Activated CD4-positive, alpha-beta T cell treated with anti-CD3 and anti-CD28 coated beads, Interleukin-2, Interleukin-4, amounts not matched to agents 100 ng/mL and 50 ng/mL, durations not matched to agents 16 hours and 8 hours (primary cell): ENCODE results near the gene MACC1.
A peak's percentile ranks its signal among the peaks of the same experiment; 100 is the strongest.
"Not testable (repeated sequence)": the region's sequence is repeated elsewhere in the genome, so short reads cannot be mapped to it uniquely, and the experiment has no call there.

Experiments used
- DNase-seq: peaks from one replicate; pipeline ENCODE4 v3.0.0-alpha.2; 2020; ENCODE audit warnings: low spot score

MACC1 gene

DNA sequence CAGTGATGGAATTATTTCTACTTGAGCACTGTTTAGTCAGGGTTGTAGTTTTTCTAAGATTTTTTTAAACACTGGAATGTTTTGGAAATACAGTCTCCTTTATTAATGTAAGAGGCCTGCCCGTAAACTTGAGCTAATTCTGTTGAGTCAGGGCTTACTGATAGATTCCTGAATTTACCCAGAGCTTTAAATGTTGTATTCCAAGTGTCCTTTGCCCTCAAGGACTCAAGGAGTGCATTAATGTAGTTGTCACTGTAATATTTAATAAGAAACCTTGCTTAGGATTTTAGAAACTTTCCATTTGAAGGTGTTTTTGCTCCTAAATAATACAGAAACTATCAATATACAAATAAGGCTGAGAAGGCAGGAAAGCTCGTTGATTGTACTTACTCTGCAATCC lies 89.2 kb downstream of the MACC1 start:
- no peak for DNase-seq

DNA sequence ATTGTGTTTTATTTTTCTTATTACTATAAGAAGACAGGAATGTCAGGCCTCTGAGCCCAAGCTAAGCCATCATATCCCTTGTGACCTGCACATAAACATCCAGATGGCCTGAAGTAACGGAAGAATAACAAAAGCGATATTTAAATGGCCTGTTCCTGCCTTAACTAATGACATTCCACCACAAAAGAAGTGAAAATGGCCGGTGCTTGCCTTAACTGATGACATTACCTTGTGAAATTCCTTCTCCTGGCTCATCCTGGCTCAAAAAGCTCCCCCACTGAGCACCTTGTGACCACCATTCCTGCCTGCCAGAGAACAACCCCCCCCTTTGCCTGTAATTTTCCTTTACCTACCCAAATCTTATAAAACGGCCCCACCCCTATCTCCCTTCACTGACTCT lies 91.1 kb downstream of the MACC1 start:
- DNase-seq, result not testable (repeated sequence)

DNA sequence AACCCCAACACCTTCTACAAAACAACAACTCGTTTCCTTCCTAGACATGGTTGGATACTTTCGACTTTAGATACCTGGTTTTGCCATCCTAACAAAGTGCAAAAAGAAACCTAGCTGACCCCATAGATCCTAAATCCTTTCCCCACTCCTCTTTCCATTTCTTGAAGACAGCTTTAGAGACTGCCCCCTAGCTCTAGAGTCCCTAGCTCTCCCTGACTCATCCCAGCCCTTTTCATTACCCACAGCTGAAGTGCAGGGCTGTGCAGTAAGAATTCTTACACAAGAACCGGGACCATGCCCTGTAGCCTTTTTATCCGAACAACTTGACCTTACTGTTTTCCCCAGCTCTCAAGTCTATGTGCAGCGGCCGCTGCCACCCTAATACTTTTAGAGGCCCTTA lies 93.1 kb downstream of the MACC1 start:
- not testable (repeated sequence) for DNase-seq

- not testable (repeated sequence) for DNase-seq
Measured at GRCh38 chr7:20122653-20123316, 94.4 kb downstream of the MACC1 start.

- DNase-seq, result no peak
Measured at GRCh38 chr7:20122073-20122472, 95.1 kb downstream of the MACC1 start.

DNA sequence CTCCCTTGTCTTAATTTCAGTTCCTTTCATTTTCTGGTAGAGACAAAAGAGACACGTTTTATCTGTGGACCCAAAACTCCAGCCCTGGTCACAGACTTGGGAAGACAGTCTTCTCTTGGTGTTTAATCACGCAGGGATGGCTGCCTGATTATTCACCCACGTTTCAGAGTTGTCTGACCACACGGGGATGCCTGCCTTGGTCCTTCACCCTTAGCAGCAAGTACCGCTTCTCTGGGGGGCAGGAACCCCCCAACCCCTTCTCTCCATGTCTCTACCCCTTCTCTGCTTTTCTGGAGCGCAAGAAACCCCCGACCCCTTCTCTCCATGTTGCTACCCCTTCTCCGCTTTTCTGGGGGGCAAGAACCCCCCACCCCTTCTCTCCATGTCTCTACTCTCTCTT lies 95.8 kb downstream of the MACC1 start:
- no peak for DNase-seq

GRCh38 chr7:20120611-20121168 lies 96.5 kb downstream of the MACC1 start:
- DNase-seq, result not testable (repeated sequence)

DNA sequence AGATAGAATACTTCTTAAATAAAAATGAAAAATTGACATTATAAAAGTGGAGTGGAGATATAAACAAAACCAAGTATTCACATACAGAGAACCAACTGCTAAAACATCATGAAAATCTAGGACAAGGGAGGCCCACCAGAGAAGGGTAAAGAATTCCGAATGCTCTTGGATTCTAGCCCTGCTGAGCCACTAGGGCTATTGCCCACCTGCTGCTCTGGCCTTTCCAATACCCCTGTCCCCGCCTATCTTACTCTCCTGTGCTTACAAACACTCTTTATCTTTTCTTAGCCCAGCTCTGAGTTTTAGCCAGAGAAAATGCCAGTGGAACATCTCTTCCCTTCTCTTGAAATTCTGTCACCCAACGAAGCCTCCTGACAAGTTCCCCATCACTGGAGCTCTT lies 100.3 kb downstream of the MACC1 start:
- no peak for DNase-seq

DNA sequence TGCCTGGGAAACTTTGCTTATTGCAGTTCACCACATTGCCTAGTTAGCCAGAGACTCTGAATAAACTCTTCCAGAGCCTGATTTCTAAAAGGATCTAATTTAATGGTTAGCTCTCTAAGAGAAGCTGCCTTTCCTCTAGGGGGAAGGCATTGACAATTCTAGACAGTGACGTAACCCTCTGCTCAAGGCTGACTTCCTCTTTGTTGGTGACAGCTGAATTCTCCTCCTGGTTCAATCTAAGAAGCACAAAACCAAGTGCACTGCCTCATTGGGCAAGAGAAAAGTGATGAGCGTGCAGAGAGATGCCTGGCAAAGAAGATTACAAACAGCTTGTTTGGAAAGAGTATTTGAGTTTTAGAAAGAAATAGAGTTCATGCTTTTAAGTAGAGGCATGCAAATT lies 102.7 kb downstream of the MACC1 start:
- no peak for DNase-seq

GRCh38 chr7:20113427-20114027 lies 103.7 kb downstream of the MACC1 start:
- DNase-seq, result no peak

DNA sequence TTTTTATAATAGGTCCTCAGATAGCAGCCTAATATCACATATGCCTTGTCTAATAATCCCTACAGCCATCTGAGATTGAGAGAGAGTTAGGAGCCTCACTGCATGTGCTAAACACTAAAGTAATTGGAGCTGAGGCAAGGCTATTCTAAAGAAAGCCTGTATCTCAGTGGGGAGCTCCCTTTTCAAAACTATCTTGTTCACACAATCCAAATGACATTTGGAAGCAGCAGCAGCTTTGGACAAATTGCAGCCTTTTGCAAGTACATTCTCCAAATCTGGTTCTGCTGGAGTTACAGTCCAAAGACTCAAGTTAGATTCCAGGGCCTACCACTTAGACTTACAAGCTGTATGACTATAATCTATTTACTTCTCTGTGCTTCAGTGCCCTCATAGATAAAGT lies 104.5 kb downstream of the MACC1 start:
- DNase-seq, result no peak

GRCh38 chr7:20111821-20112542 lies 105.2 kb downstream of the MACC1 start:
- peak; percentile 0 for DNase-seq

DNA sequence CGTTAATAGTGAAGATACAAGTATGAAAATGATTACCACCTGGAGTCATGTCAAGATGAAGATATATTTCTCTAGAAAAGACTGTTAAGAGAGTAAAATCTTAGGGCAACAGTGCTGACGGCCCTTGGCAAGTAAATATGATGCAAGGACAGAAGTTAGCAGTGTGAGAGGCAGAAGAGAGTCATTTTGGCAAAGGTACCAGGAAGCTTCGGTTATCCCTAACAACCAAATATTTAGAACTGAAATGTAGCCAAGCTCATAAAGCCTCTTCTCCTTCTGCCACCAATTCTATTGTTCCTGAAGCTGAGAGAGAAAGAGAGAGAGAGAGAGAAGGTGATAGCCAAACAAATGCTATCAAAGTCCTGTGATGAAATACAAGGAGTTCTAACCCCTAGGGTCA lies 109.6 kb downstream of the MACC1 start:
- DNase-seq, result no peak

DNA sequence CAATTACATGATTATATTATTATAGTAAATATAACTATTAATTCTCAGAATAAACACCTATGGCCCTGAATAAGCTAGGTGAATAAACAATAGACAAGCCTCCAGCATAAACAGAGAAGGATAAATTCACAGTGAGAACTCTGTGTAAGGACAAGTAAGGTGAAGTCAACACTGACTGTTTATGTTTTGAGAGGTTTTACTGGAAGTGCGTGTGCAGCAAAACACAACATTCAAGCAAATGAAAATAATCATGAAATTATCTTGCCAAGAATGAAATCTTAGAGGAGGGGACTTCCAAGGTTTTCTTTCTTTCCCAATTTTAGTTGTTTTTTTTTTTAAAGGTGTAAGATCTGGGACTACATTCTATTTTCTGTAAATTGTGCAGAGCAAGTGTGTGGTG lies 112.5 kb downstream of the MACC1 start:
- no peak for DNase-seq

GRCh38 chr7:20102982-20103381 lies 114.2 kb downstream of the MACC1 start:
- DNase-seq, result no peak

DNA sequence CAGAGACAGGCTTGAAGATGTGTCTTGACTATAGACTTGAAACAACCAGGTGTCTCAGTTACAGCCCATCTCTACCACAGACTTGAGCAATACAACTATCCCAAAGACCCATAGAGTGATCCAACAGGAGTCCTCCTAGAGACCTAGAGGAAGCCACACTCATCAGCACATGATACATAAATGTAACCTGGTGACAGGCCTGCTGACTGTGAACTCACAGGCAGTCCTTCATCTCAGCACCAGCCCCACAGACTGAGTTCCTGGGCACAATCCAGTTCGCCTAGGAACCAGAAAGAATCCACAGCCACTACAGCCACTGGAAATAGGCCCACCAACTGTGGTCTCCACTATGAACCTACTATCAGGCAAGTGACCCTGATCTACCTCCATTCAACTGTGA lies 121.3 kb downstream of the MACC1 start:
- no peak for DNase-seq

DNA sequence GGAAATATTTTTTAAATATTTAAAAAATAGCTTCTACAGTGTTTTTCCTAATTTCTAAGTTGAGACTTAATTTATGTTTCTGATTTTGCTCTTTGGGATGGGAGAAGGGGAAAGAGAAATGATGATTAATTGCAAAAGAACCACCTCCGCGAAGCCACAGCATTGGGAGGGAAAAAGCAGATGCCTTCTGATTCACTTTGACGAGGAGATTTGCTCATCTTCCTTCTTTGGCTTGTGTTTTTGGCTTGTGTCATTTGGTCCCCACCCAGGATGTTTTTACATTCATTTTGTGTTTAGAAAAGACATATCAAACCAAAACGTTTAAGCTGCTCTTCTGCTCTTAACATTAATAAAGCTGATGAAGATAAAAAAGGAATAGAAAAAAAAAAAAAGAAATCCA lies 121.7 kb downstream of the MACC1 start:
- DNase-seq, result no peak

- DNase-seq, result no peak
Measured at GRCh38 chr7:20089431-20089830, 127.8 kb downstream of the MACC1 start.

DNA sequence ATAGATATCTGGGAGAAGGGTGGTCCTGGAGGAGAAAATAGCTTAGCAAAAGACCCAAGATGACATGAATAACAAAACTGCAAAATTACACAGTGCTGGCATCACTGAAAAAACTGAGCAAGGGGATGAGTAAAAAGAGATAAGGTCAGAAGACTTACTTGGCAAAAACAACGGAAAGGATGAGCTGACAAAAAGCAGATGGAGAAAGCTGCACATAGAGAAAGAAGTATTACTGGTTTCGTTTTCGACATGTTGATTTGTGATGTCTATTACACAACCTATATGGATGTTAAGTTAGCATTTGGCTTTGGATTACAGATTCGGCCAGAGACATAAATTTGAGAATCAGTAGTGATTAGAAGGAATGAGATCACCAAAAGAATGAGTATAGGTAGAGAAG lies 132.1 kb downstream of the MACC1 start:
- no peak for DNase-seq
